PFSK-1 (cell line): Measurements from ENCODE around the gene CD247.

Experiments used
- FOXP2 ChIP-seq: optimal IDR thresholded peaks from 2 replicates; pipeline ENCODE3; 2011; ENCODE audit warnings: borderline replicate concordance, control low read depth, inconsistent platforms; ENCODE audit not compliant: insufficient read depth; ENCODE audit errors: extremely low read length, extremely low read depth
- POLR2AphosphoS5 ChIP-seq: IDR thresholded peaks from 2 replicates; pipeline ENCODE4 v1.6.1; 2012; ENCODE audit warnings: low read depth, mild to moderate bottlenecking, control low read depth, low read length, moderate library complexity
- REST ChIP-seq, 2 experiments: IDR thresholded peaks; 2 replicates each; pipeline versions ENCODE4 v1.6.1 to v1.8.0; 2011 to 2012; ENCODE audit warnings: low read depth in 2 of 2, low read length in 2 of 2, control low read depth in 1 of 2, inconsistent platforms in 1 of 2, mild to moderate bottlenecking in 1 of 2, moderate library complexity in 1 of 2; ENCODE audit not compliant: insufficient read depth in 1 of 2
- SIN3A ChIP-seq: IDR thresholded peaks from 2 replicates; pipeline ENCODE4 v1.6.1; 2012; ENCODE audit warnings: mild to moderate bottlenecking, low read length, moderate library complexity, borderline replicate concordance; ENCODE audit not compliant: insufficient read depth
- TAF1 ChIP-seq: IDR thresholded peaks from 2 replicates; pipeline ENCODE4 v1.6.1; 2012; ENCODE audit warnings: low read length, control low read depth, borderline replicate concordance; ENCODE audit not compliant: insufficient read depth

Gene CD247

DNA sequence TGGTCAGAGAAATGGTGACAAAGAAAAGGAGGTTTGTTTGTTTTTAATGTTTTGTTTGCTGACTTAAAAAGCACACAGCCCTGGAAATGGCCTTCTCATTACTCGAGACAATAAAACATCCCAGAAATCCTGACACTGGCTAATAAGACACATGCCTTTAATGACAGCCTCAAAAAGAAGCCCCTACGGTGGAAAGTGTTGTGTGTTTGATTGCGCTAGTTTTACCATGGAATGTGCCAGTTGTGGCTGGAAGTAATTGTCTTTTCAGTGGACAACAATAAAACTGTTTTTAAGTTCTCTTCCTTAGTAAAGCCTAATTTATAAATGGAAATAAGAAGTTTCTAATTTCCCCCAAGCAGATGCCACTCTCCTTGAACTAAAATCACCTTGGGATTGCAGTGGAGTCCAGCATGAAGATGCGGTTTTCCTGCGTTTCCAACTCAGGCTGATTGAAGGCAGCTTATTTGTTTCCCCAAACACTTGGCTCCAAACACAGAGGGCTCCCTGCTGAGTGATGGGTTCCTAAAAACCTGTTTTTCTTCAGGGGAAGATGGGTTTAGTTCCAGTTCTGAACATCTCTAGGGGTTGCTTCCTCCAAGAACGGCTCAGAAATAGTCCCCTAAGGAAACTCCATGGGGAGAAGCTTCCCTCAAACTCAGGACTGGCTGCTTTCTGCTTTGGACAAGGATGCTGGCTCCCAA is 54.3 kb downstream of the CD247 start:
- TF ChIP-seq POLR2AphosphoS5, result no peak
- TF ChIP-seq FOXP2, result no peak
- no peak for TF ChIP-seq REST (IDR thresholded peaks at IDR 0.05; ENCODE audit: insufficient read depth in 1 of 2, low read depth in 2 of 2, low read length in 2 of 2)

DNA sequence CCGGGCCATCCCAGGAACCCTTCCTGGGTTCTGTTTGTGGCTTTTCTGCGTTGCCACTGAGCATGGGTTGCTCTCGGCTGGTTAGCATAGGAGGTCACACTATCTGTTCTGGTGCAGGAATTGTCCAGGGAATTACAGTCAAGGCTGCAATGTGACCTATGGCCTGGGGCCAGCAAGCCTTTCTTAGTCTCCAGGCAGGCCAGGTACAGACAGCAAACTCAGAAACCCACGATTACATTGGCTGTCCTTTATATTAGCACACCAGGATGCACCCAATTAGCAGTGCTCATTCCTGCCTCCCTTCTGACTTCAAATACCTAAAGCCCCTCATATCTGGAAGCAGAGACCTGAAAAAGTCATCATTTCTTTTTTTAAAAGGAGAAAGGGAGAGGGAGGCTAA is 55.2 kb downstream of the CD247 start:
- TF ChIP-seq REST (IDR thresholded peaks at IDR 0.05; ENCODE audit: insufficient read depth in 1 of 2, low read depth in 2 of 2, low read length in 2 of 2) (no peak), SIN3A (no peak), TAF1 (no peak), FOXP2 (no peak), POLR2AphosphoS5 (no peak)

DNA sequence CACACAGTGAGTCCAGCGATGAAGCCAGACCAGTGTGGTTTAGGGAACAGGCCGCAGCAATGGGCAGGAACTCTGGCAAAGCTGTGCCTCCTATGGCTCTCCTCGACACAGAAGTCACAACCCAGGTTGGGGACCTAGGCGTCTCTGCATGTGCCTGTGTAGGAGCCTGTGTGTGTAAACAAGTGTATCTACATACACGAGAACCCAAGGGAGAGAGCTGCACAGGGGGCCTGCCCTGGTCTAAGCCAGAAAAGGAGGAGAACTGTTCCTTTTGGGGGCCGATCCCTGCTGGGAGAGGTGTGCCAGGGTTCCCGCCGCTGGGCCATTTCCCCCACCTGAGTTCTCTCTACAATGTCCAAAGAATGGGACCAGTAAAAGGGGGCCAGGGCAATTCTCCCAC is 56.0 kb downstream of the CD247 start:
- TF ChIP-seq FOXP2, result no peak
- no peak for TF ChIP-seq SIN3A

DNA sequence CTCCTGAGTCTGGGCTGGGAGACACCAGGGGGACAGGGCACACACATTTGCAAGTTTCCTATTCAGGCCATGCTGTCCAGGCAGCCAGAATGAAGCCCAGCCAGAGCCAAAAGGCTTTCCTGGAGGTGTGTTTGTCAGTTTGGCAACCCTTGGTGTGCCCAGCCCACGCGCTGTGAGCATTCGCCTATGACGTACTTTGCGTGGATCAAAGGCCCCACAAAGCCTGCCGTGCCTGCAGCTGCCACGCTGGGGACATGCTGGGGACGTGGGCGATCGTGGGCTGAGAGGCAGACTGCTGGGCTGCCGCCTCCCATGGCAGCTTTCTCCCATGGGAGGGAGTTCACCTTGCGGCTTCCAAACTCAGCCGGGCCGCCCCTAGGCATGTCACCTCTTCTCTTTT is 57.5 kb downstream of the CD247 start:
- TF ChIP-seq POLR2AphosphoS5, result no peak

DNA sequence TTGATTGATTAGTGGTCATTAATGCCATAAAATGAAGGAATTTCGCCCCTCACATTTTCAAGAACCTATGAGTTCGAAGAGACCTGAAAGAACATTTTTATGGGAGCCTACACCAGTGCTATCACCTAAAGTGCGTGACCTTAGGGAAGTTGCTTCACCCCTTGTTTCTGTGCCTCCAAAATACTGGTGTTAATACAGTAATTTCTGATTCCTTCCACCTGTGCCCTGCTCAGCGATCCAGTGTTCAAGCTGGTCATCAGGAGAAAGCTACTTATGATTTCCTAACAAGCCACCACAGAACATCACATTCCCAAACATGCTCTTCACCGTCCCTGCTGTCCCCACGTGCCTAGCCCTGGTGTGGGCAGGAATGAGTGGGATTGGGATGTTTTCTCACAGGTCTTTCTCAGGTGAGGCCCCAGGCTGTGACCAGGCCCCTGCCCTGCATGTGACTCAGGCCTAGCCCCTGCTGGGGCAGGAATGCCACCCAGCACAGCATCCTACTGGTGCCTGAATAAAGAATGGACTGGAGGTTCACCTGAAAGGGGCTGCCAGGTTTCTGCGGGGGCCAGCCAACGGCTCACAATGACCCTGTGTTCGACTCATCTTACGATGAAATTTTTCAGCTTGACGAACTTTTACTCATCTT is 60.3 kb downstream of the CD247 start:
- TF ChIP-seq TAF1, result no peak
- TF ChIP-seq SIN3A, result no peak
- no peak for TF ChIP-seq FOXP2
- no peak for TF ChIP-seq REST (IDR thresholded peaks at IDR 0.05; ENCODE audit: insufficient read depth in 1 of 2, low read depth in 2 of 2, low read length in 2 of 2)
- no peak for TF ChIP-seq POLR2AphosphoS5

DNA sequence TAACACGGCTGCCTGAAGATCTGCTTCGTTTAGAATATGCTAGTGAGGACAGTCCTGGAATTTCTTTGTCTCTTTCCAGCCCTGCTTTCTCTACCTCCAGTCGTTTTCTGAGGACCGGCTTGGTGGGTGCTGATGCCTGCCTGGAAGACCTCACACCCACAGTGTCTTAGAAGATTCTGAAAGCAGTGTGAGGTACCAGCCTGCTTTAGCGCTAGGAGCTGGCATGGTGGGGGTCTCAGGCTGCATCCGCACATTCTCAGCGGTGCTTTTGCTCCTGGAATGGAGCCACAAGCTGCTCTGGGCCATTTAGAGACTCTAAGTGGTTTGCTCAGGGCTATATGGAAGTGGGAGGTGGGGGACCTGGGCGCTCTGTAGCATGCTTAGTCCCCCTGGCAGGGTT is 61.4 kb downstream of the CD247 start:
- no peak for TF ChIP-seq FOXP2
- no peak for TF ChIP-seq SIN3A
- TF ChIP-seq TAF1, result no peak

GRCh38 chr1:167456524-167456923 is 61.8 kb downstream of the CD247 start:
- TF ChIP-seq REST (IDR thresholded peaks at IDR 0.05; ENCODE audit: insufficient read depth in 1 of 2, low read depth in 2 of 2, low read length in 2 of 2) (no peak), SIN3A (no peak), FOXP2 (no peak), POLR2AphosphoS5 (no peak), TAF1 (no peak)
